Stimulated activated naive CD4-positive, alpha-beta T cell (primary cell): Measurements from ENCODE around the gene STIM2.

ENCODE experiments used
- DNase-seq, 6 experiments: peaks; one replicate each; lab custom pipeline; 2025; lab: John Stamatoyannopoulos, UW

STIM2 gene

DNA sequence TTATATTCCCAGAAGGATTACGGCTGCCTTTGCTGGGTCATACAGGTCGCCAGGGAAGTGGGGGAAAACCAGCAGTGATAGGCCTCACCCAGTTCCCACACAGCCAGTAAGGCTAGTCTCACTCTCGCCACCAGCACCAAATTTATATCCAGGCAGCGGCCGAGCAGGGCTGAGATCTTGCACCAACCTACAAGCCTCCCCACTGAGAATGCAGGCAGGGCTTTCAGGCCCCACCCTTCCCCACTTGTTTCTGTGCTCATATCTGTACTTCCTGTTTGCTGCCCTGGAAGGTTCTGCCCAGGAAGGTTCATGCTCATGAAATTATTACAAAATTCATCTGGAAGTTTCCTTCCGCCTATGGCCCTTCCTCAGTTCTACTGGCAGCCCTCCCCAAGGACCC lies 179.7 kb downstream of the STIM2 start:
- no peak for DNase-seq

DNA sequence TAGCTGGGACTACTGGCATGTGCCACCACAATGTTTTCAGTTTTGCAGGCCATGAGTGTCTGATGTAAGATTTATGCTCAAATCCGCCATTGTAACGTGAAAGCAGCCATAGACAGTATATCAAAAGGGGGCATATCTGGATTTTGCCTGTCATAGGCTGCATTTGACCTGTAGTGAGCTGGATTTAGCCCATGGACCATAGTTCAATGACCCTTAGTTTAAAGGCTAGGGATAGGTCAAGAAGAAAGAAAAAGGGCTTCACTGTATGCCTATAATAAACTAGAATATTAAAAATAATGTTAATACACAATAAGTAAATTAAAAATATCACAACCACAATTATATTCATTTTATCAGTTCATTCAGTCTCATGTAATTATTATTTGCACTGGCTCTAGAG lies 181.8 kb downstream of the STIM2 start:
- no peak for DNase-seq

DNA sequence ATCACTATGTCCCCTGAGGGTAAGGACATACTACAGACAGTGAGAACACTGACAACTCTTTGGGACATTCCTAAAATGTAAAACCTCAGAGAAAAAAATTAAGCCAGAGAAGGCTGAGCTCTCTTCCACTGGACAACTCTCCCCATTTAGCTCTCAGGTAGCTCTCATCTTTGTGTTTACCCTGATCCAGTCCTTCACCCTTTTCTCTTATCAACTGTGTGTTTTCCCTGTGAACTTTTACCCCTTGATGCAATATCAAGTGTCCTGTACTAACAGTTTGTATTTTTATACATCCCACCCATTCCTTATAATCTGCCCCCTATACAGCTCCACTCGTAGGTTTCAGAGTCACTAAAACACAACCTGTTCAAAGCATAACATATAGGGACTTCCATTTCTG lies 182.6 kb downstream of the STIM2 start:
- no peak for DNase-seq

DNA sequence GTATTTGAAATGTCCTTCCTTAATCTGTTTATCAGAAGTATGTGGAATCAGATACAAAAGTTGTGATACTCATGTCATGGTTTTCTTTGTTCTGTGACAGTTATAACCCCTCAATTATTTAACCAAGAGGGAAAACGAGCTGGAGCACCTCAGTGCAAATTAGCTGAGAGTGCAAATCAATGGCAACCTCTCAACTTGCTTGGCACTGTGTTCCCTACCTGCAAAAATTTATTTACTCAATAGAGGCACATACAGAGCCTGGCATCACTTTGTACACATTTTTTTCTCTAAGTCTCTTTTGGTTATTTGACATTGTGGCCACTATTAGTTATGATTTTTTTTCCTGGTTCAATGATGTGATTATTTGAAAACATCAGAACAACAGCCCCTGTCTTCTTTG lies 186.2 kb downstream of the STIM2 start:
- DNase-seq: no peak

DNA sequence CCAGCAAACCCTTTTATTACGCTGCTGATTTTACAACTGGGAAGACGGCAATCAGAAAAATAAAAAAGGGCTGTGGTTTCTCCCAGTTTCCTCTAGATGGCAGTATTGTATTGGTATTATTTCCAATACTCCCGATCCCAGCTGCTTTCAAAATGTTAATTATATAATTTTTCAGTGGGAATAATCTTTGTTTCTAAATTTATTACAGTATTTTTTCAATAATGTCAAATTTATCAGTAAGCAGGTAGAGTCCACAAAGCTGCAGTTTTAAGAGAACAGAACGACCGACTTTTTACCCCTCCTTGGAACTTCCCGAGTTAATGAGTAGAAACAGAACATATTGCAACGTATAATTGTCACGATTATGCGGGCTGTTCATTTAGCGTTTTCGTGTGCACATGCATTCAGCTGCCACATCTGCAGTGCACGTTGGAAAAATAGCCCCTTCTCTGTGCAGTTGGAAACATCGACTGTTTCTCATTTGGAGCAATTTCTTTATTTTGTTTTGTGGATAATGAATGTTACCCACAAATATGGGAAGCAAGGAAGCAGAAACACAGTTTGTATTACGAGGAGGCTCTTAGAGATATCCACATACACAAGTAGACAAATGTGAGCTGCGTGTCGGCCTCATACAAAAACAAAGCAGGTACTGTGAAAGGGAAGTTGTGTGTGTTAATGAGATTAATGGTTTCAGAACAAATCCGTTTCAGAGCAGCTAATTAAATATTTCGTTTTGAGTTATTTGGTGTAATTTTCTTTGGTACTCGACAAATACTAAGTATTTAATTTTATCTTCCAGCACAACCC lies 188.0 kb downstream of the STIM2 start:
- DNase-seq: peak in 3 of 6 experiments; percentile 5 to 58 (median 41)

DNA sequence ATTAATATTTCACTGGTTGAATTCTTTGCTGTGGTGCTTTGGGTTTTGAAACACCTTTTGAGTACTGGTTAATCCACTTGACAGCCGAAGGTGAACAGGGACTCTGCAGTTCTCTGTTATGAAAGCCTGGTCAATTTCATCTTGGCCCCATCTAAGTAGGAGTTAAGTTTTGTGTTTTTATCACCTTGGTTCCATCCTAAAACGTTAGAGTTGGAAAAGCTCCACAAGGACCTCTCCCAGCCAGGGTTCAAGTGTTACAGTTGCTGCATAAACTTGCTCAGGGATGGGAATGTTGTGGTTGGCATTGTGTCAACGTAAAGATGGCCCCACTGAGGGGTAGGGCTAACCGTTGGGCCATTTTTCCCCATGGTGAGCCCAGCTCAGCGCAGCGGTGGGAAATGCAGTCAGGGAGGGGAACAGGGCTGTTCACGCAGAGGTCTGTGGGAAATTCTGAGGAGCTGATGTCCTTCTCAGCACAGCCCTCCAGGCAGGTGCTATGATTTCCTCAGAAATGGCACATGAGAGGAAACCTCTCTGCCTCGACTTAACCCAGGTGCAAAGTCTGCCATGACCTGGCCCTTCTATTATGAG lies 188.7 kb downstream of the STIM2 start:
- DNase-seq: no peak

DNA sequence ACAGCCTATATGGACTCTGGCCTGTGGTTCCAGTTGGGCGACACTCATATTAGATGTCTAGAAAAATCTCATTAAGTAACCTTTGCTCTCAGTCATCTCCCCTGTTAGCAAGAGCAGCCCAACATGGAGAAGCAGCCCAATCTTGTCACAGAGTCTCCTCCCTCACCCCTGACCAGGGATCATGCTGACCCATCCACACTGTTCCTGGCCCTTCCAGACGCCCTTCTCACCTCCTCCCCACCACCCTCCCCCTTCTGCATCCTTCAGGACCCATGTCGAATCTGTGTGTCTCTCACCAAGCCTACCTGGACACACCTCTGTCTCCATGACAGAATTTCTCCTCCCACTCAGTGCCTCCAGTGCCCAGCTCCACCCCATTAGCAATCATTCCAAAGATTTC lies 190.1 kb downstream of the STIM2 start:
- DNase-seq: no peak

DNA sequence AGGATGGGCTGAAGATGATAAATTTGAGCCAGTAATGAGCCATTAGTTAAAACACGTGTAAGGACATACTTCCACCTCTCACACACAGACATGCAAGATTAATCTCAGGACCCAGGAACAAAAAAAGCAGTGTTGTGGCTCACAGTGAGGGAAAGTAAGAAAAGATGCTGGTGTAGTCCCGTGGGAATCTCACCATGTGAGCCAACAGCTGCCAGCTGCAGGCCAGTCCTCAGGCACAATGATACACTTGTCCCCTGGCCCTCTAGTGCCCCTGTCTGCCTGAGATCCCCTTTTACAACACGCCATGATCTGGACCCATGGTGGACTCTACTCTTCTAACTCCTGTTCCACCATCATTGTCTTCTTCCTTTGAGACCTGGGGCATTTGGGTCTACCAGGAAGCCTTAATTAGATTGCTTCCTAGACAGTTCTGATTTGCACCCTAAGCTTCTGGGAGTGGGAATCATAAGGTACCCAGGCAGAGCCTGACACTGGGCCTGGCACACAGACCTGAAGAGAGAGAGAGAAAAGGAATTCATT lies 194.7 kb downstream of the STIM2 start:
- no peak for DNase-seq

DNA sequence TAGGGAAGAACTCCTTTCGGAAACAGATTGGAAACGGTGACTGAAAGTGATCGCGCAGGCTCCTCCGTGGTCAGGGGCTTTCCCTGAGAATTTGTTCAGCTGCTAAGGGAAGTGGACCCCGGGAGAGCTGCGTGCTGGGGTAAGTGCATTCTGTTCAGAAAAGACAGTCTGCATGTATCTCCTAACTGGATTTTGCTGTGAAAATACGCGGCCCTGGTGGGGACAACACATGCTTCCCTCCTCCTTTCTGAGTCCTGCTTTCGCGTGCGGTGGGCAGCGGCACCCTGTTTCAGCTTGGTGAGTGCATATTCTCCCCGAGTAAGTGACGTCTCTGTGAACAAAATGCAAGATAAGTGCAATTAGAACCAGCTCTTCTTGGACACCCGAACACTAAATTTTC lies 195.6 kb downstream of the STIM2 start:
- DNase-seq: no peak

DNA sequence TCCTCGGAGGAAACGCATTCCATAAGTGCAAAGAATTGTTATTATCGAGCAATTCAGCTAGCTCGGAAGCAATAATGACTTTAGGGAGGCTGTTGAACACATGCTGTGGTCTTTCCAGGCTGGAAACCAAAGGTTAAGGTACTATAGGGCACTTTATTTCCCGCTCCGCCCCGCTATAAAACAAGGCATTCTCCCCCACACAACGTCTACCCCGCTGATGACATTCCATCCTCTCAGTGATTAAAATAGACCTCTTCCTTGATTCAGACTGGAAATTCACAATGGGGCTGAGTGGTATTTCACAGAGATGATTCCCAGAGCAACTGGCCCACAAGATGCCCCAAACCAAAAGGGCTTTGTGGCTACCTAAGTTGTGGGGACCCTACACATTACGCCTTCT lies 196.4 kb downstream of the STIM2 start:
- DNase-seq: no peak

DNA sequence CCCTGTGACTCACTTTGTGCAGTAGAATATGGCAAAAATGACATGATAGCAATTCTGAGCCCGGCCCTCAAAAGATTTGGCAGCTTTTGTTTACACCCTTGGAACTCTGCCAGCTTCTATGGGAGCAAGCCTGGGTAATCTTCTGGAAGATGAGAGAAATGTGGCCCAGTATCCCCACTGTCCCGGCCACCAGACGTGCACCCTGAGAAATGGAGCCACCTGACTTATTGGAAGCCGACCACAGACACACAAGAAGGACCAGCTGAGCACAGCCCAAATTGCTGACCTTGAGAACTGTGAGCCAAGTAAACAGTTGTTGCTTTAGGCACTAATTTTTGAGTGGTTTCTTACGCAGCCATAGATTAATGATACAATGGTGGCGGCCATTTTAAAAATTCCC lies 197.0 kb downstream of the STIM2 start:
- no peak for DNase-seq

DNA sequence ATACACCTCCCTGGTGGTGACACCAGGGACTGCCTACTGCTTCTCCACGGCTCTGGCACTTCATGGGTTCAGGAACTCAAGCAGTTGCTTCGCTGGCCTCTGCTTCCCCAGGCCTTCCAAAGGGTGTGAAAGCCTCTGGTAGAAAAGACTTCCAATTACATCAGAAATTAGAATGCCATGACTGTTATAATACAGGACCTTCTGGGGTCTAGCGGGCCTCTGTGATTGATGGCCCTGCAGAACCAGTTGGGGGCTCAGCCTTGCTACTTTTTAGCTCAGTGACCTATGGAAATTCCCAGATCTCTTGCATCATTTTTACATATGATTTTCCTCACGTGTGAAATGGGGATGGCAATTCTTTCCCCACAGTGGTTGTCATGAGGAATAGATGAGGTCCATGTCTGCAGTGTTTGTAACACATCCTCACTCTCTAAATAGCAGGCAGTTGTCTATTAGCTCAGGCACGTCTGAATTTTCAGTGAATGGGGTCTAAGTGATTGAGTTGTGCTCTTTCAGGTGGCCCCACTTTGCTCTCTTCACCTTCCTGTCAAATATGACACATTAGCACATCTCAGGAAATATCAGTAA lies 198.3 kb downstream of the STIM2 start:
- DNase-seq: no peak

DNA sequence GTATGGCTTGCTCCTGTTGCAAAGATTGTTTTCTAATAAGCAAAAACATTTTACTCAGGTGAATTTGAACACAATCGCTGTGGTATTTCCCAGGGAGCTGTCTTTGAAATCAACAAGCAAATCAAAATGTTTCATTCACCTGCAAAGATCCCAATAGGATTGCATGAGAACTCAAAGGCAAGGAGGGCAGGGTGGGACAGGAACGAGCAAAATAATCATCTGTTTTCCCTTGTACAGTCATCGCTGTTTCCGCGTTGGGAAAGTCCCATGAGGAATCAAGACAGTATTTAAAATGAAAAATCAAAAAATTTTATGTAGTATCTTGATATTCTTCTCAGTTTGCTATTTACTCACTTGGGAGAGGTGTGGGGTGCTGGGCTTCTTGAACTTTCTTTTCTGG lies 198.8 kb downstream of the STIM2 start:
- no peak for DNase-seq

DNA sequence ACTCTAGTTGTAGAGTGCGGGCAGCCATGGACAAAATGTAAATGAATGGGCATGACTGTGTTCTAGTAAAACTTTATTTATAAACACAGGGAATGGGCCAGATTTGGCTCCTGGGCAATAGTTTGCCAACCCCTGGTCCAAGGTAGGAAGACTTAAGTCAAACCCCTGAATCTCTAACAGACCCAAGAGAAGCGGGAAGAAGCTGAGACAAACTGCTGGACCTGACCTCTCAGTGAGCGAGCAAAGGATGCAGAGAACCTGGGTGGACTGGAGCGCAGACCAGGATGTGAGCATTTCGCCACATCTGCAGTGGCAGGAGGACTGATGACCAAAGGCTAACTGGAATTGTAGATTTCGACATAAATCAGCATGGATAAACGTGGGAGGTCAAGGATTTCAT lies 201.6 kb downstream of the STIM2 start:
- no peak for DNase-seq

DNA sequence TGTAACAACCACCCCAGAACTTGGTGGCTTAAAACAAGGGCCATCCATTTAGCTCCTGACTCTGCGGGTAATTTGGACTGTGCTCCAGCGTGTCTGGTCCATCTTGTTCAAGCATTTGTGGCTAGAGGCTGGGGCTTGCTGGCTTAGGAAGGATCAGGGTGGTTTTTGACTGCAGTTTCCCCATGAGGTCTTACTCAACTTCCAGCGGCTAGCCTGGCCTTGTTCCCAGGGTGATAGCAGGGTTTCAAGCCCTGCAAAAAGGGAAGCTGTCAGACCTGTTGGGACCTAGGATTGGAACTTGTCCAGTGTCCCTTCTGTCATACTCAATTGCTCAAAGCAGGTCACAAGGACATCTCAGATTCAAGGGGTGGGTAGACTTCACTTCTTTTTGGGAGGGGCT lies 205.9 kb downstream of the STIM2 start:
- no peak for DNase-seq

DNA sequence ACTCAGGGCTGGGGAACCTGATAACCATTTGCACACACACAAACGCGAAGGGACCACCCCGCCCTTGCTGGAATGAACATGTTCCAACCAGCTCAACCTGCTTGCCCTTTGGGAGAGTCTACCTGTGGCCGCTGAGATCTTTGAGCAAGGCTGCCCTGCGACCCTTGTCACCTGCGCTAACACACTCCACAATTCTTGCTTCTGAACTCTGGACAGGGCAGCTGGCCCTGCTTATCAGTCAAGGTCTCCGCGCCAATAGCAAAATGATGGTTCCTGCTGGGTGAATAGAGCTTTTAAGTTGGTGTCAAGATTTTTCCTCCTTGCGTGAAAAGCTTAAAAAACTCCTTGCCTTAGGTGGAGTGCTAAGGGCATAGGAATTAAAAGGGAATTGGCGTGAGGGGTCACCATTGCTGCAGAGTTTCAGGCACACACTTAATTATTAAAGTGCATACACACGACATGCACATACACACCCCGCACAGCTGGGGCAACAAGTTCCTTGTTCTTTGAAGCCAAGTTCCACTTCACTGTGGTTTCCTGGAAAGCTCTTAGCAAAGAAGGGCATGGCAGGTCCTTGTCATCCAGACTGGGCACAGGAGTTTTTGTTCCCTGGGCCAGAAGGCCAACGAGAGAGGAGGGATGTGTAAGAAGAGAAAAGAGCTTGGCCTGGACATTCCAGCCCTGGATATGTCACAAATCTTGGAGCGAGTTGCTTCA lies 207.7 kb downstream of the STIM2 start:
- DNase-seq: no peak
